Posterior vena cava (tissue), 2 donors: ENCODE data around the gene TYW5. TPM values are rescaled to one million over a fixed set of nuclear protein-coding genes. Genes with fewer than 3 reads are reported as not detected.

ENCODE experiments used
- DNase-seq: peaks from one replicate; pipeline ENCODE4 v3.0.0-alpha.2; 2020; ENCODE audit warnings: low spot score
- intact Hi-C, 2 donors: fragments of 100-400 bp; cut with DNase I; formaldehyde crosslinking; loops; one replicate each; pipeline versions ENCODE4 v1.14.1 to v1.14.2; 2022 to 2023
- long read RNA-seq, 2 donors: library from polyadenylated mRNA; unstranded; transcript quantifications; one replicate each; pipeline ENCODE4 v2.0.0, GENCODE V29; 2020 to 2021
- total RNA-seq, 2 donors: library from RNA; stranded (reverse); fragmentation: NEBNext Ultra II Directional; extraction: Animal tissue kit (Norgen Biotek cat#: 25700); gene quantifications; one replicate each; pipeline ENCODE4 v1.2.1, GENCODE V29; 2021
- donor health status: DM: yes; HTN: yes; CAD: no.
- donor health status: DM: yes; HTN: yes; CAD: no.

Gene TYW5, protein sequence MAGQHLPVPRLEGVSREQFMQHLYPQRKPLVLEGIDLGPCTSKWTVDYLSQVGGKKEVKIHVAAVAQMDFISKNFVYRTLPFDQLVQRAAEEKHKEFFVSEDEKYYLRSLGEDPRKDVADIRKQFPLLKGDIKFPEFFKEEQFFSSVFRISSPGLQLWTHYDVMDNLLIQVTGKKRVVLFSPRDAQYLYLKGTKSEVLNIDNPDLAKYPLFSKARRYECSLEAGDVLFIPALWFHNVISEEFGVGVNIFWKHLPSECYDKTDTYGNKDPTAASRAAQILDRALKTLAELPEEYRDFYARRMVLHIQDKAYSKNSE
- total RNA-seq: 1 to 10 TPM; 5.7 to 6.0 TPM
- long read RNA-seq, donor 1, partial matches to known transcripts: 1 of 2 reads
- long read RNA-seq, donor 1, other reads (novel, unspliced or antisense): 1 of 2 reads
- long read RNA-seq, donor 2, full-length matches to known transcripts: 3 of 4 reads
- long read RNA-seq, donor 2, partial matches to known transcripts: 1 of 4 reads
- long read RNA-seq, donor 2, other reads (novel, unspliced or antisense): 0 of 4 reads

DNA sequence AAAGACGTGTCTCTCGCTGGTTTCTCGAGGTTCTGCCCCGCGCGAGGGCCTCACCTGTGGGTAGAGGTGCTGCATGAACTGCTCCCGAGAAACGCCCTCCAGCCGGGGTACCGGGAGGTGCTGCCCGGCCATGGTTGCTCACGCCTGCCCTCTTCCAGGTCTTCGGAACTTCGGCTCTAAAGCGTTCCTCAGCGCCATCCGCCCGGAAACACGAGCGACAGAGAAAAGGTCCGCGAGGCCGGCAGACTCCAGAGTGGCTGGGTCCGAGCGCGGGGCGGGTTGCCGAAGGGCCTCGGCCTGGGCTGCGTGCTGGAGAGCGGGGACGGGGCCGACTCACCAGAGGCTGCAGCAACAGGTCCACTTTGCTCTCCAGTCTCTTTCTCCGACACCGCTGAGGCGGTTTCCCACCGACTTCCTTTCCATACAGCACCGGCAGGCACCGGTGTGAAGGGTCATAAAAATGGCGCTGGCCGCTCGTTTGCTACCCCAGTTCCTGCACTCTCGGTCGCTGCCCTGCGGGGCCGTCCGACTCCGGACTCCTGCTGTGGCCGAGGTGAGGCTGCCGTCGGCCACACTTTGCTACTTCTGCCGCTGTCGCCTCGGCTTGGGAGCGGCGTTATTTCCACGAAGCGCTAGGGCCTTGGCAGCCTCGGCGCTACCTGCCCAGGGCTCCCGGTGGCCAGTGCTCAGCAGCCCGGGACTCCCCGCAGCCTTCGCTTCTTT is at the start of gene TYW5, which contains the start of gene MAIP1:
Gene TYW5 (minus strand): TSS at position 153 of the 723 bp plus-strand sequence. CDS start 21 bp downstream, at position 132.
Gene MAIP1 (plus strand): TSS at position 244 of the 723 bp plus-strand sequence. CDS start 217 bp downstream, at position 461.
- DNase-seq: peak; percentile 94
- intact Hi-C loops: no loop called here

DNA sequence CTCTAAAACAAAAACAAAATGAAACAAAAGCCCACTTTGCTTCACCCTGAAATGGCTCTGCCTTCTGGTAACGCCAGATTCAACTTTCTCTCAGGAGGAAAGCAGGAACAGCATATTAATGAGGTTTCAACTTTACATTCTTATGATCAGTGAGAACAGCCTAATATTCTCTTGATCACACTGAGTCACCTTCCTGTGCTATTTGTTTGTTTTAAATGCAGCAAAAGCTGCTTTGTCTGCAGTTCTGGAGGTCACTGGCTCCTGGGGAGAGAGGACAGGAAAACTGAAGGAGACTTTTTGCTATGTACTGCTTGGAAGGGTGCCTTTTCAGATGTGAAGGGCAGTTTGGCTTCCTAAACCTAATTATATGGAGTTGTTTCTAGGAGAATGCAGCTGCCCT is 48.2 kb upstream of the TYW5 start:
- DNase-seq: no peak
- intact Hi-C loops: no loop called here

GRCh38 chr2:200000444-200001163 is 45.3 kb upstream of the TYW5 start:
- DNase-seq: no peak
- intact Hi-C loops: no loop called here

DNA sequence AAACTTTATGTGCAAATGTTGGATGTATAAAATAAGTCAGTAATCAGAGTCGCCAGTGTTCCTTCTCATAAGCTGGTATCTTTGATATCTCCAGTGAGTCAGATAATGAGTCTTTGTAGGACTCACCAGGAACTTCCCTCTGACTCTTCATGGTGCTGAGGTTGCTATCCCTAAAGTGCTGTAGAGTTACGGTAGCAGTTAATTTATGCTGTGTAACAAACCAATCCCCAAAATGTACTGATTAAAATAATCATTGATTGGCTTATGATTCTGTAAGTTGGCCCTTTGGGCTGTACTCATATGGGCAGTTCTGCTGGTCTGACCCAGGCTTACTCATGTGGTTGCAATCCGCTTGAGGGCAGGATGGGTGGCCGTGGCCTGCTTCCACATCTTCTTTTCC is 43.9 kb upstream of the TYW5 start:
- intact Hi-C loops: no loop called here
- DNase-seq: no peak

GRCh38 chr2:199997296-199997695 is 42.0 kb upstream of the TYW5 start:
- DNase-seq: no peak
- intact Hi-C loops: no loop called here

GRCh38 chr2:199994896-199995295 is 39.6 kb upstream of the TYW5 start:
- DNase-seq: no peak
- intact Hi-C loops: no loop called here

DNA sequence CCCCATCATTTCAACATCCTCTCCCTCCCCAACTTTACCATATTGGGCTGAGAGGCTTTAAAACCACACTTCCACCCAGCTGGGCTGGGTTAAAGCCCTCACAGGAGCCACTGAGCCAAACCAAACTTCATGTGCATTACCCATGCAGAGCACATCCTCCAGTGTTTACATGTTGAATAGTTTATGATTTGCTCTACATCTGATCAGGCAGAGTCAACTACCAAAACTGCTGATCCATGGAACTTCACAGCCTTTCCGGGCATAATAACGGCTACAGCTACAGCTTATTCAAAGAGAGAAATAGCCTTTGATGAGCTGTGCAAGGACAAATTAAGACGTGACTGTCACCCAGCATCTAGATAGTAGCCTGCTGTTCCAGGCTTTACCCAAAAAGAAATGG is 39.1 kb upstream of the TYW5 start:
- DNase-seq: no peak
- intact Hi-C loops: no loop called here

- no peak for DNase-seq
- intact Hi-C loops: no loop called here
Observed at GRCh38 chr2:199992296-199992695, 37.0 kb upstream of the TYW5 start.

- intact Hi-C loops: no loop called here
- no peak for DNase-seq
Observed at GRCh38 chr2:199991691-199992090, 36.4 kb upstream of the TYW5 start.

DNA sequence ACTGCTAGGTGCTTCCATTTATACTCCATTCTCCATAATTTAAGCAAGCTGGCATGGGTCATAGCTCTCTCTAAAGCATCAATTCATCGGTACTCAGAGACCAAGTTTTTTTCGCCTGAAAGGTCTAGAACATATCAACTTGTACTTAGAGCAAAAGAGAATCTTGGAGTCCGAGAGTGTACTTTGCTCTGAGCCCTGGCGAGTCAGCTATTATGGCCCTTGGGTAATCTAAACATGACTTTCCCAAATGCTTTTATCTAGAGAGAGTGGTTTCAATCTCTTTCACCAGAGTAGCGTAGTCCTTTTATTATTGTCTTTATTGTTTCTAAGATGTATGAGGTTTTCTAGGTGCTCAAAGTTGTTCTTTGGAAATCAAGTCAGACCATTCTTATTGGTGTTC is 34.5 kb upstream of the TYW5 start:
- DNase-seq: no peak
- intact Hi-C loops: no loop called here

GRCh38 chr2:199988151-199988550 is 32.9 kb upstream of the TYW5 start:
- intact Hi-C loops: no loop called here

GRCh38 chr2:199987586-199987985 is 32.3 kb upstream of the TYW5 start:
- no peak for DNase-seq
- intact Hi-C loops: no loop called here

More at GRCh38 chr2:199988151-199988550, 32.9 kb upstream of the TYW5 start:
- DNase-seq: no peak

- intact Hi-C loops: no loop called here
- no peak for DNase-seq
Observed at GRCh38 chr2:199985625-199986207, 30.4 kb upstream of the TYW5 start.

DNA sequence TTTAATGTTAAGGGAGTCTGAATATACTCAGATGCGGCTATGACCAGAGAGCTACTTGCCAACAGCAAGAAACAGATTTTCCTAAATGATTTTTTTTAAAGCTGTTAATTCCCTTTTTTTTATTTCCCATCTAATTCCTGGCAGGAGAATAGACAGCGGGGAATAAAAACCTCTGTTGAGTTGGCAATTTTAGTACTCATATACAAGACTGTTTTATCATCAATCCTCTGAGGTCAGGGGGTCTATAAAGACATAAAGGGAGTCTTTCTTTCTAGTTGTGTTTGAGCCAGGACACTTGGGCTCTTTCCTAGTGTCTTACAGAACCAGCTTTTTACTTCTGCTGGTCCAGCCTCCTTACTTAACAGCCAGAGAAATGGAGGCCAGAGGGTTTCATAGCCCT is 29.5 kb upstream of the TYW5 start:
- intact Hi-C loops: no loop called here
- DNase-seq: no peak

DNA sequence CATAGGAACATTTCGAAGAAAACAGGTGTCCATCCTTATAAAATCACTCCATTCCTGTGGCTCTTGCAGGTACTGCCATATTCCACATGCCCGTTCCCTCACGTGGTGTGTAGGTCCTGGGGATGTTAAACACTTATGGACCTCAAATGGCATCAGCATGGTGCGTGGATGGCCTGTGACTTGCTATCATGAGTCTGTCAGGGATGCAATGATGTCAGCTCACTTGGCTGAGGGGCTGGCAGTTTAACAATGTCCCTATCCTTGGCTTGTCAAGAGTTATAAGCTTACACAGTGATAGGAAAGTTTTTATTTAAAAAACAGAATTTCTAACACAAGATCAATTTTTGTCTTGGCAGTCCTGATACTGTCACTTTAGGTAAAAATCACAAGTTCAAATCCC is 28.9 kb upstream of the TYW5 start:
- intact Hi-C loops: no loop called here
- no peak for DNase-seq

GRCh38 chr2:199983534-199983933 is 28.2 kb upstream of the TYW5 start:
- DNase-seq: no peak
- intact Hi-C loops: no loop called here

- DNase-seq: no peak
- intact Hi-C loops: no loop called here
Observed at GRCh38 chr2:199982126-199982843, 27.0 kb upstream of the TYW5 start.

DNA sequence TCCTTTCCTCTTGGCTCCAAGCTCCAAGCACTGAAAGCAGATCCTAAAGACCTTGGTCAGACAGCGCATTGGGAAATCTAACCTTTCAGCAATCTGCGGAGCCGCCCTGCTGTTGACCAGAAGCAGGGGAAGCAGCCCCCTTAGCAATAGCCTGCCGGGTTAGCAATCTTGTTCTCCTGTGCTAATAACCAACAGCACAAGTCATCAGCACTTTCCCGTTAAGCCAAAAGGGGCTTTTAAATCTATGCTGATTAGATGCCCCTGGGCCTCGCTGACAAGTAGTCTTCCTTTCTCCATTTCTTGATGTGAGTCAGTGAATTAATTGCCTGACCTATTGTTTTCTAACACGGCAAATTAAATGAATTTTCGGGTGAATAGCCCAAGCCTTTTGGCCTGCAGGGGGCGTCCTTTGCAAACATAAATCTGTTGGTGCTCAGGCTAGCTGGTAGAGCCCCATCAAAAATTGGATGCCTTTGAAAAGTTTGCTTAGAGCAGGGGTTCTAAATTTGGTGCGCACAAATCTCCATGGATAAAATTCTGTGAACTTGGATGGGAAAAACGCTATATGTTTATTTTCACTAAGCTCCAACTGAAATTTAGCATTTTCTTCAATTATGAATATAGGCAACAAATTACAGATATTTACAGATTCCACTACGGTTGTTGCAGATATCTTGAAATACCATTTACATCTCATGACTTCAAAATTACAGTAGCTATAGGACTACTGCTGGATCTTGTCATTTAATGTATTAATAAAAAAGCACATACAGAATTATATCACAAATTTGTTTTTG is 24.7 kb upstream of the TYW5 start:
- intact Hi-C loops: loop anchor here (5.0 kb wide), 3 partner anchors 417 to 502 kb away; no protein-coding TSS in a partner anchor
- peak; percentile 95 for DNase-seq
